Central memory CD8-positive, alpha-beta T cell (primary cell): Measurements from ENCODE around the gene MYL5.
A peak's percentile ranks its signal among the peaks of the same experiment; 100 is the strongest.

Experiments
- ATAC-seq: fragments of 150-1000 bp; cut with Tn5 transposase; replicated peaks from 2 replicates; pipeline ENCODE4 v1.10.0; 2022; ENCODE audit warnings: mild to moderate bottlenecking, moderate FRiP score, moderate number of reproducible peaks; ENCODE audit not compliant: poor library complexity, severe bottlenecking; ENCODE audit errors: extremely low read depth
- DNase-seq, 2 donors: peaks; one replicate each; pipeline ENCODE4 v3.0.0; 2021; ENCODE audit warnings: low spot score in 2 of 2
- H3K27ac Mint-ChIP-seq: one replicate; pipeline ENCODE4 v1.8.0; 2022; ENCODE audit warnings: low read depth, mild to moderate bottlenecking, moderate library complexity, mixed read lengths
- H3K27me3 Mint-ChIP-seq: one replicate; pipeline ENCODE4 v1.8.0; 2022; ENCODE audit warnings: mixed read lengths
- H3K36me3 Mint-ChIP-seq: one replicate; pipeline ENCODE4 v1.8.0; 2022; ENCODE audit warnings: mild to moderate bottlenecking, moderate library complexity, mixed read lengths; ENCODE audit not compliant: insufficient read depth
- H3K4me1 Mint-ChIP-seq: one replicate; pipeline ENCODE4 v1.8.0; 2022; ENCODE audit warnings: mixed read lengths
- H3K4me3 Mint-ChIP-seq: one replicate; pipeline ENCODE4 v1.8.0; 2022; ENCODE audit warnings: mild to moderate bottlenecking, moderate library complexity, mixed read lengths
- H3K9me3 Mint-ChIP-seq: one replicate; pipeline ENCODE4 v1.8.0; 2022; ENCODE audit warnings: mixed read lengths

Gene MYL5

DNA sequence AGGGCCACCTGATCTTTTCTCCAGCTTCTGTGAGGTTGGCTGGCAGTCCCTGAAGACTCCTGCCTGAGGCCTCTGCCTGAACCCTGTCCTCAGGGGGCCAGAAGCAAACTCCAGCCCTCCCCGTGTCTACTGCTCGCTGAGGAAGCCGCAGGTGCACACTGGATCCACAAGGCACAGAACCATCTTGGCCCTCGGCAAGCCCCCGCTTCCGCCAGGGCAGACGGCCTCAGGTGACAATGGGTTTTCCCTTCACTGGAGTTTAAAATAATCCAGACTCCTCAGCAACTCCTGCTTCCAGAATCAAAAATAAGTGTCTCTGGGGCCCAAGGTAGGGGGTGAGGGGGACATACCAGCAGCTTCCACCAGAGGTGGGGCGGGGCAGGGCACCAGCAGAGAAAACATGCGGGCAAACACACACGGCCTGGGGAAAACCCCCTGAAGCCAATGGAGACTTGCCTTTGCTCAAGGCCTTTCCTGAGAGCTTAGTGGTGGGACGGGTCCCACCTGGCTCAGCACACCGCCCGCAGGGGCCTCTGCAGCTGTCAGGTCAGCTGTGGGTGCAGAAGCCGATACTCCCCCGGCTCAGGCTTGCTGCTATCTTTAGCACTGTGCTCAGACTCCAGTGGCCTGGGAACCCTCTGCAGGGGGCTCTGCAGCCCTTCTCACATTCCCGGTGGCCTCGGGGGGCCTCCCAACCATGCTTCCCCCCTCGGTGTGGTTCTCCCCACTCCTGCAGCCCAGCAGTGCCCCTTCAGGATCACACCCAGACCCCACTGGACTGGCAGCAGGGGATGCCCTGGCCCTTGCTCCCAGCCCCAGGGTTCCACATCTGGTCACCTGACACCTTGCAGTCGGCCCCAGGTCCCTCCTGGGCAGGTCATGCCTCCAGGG lies 1.9 kb downstream of the MYL5 start:
- ATAC-seq (no peak), DNase-seq (no peak)
- Mint-ChIP-seq H3K4me3 (peak overlapping the region; percentile 85), H3K9me3 (no peaks in the 10 kb centered on the region), H3K27me3 (no peaks in the 10 kb centered on the region), H3K4me1 (peaks cover 7% of the 10 kb centered on the region), H3K27ac (no peak overlapping the region), H3K36me3 (peaks cover 22% of the 10 kb centered on the region)

DNA sequence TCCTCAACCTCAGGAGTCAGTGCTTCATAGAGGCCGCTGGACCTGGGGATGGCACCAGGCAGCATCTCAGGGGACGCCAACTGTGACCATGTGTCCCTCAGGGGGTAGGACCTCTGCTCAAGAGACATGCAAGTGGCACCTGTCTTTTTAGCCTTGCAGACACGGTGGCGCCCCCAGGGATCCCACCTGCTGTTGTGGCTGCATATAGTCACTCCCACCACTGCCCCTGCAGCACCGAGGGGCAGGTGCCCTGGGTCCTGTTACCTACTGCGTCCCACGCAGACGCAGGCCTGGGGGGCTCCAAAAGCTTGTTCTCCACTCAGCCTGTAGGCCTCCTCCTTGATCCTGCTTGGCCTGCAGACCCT lies 2.5 kb downstream of the MYL5 start:
- H3K4me3 Mint-ChIP-seq: peak overlapping the region; percentile 7
- peaks cover 22% of the 10 kb centered on the region for H3K36me3 Mint-ChIP-seq
- H3K27me3 Mint-ChIP-seq: no peaks in the 10 kb centered on the region
- no peaks in the 10 kb centered on the region for H3K9me3 Mint-ChIP-seq
- DNase-seq (no peak), ATAC-seq (no peak)
- peaks cover 7% of the 10 kb centered on the region for H3K4me1 Mint-ChIP-seq
- no peak overlapping the region for H3K27ac Mint-ChIP-seq

DNA sequence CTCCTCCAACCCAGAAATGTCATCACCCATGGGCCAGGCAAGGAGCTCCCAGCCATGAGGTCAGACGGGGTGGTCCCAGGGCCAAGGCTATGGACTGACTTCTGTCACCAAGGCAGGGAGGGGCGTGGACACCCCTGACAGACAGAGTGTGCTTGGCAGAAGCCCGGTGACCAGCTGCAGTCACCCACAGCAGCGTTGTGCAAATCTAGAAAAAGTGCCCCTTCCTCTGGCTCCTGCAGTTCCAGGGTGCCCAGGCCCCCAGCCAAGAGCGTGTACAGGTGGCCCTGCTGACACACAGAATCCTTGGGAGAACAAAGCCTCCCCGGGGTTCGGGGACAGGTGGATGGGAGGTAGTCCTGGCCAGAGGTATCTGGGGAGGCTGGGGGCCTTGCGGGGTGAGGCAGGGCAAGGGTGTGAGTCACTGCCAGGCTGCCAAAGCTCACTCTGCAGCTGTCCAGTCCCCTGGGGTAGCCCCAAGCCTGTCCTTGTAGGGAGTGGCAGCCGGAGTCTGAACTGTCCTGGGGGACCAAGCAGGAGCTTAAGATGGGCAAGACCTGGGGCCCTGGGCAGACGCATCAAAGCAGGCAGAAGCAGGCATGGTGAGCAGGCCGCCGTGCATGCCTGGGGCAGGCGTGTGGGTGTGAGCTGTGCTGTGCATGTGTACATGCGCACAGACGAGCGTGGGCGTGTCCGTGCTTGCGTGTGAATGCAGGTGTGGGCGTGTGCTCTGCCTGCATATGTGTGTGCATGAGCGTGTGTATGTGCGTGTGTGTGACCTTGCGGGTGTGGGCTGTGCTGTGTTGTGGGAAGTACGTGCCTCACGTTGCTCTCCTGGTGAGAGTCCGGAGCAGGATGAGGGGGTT lies 3.3 kb downstream of the MYL5 start:
- ATAC-seq: no peak
- H3K27ac Mint-ChIP-seq: peak overlapping the region; percentile 29
- peaks cover 7% of the 10 kb centered on the region for H3K4me1 Mint-ChIP-seq
- no peak for DNase-seq
- H3K9me3 Mint-ChIP-seq: no peaks in the 10 kb centered on the region
- H3K4me3 Mint-ChIP-seq: no peak overlapping the region
- peaks cover 16% of the 10 kb centered on the region for H3K36me3 Mint-ChIP-seq
- H3K27me3 Mint-ChIP-seq: no peaks in the 10 kb centered on the region

DNA sequence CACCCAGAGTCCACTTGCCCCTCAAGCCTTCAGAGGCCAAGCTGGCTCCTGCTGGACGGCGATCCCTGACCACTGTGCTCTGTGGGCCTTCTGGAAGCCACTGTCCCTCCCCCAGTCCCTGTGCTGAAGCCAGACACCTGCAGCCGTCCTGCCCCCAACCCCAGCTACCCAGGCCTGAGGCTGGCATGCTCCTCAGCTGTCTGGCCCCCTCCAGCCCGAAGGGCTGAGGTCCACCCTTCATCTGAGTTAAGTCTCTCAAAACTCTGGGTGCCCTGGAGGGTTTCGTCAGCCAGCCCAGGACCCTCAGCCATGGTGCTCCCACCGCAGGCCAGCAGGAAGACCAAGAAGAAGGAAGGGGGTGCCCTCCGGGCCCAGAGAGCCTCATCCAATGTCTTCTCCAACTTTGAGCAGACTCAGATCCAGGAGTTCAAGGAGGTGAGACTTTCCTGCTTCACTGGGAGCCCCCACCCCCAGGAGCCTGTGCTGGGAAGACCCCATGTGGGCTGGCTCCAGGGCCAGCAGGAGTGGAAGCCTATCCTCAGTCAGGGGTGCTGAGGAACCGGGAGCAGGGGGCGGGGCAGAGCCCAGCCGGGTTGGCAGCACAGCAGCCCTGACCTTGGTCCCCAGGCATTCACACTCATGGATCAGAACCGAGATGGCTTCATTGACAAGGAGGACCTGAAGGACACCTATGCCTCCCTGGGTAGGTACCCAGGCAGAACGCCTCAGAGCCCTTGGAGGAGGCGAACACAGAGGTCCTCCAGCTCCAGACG lies 4.2 kb downstream of the MYL5 start:
- H3K27ac Mint-ChIP-seq: no peak overlapping the region
- H3K4me3 Mint-ChIP-seq: no peak overlapping the region
- ATAC-seq (no peak), DNase-seq (no peak)
- H3K4me1 Mint-ChIP-seq: peaks cover under 1% of the 10 kb centered on the region
- no peaks in the 10 kb centered on the region for H3K9me3 Mint-ChIP-seq
- no peaks in the 10 kb centered on the region for H3K27me3 Mint-ChIP-seq
- peaks cover 10% of the 10 kb centered on the region for H3K36me3 Mint-ChIP-seq

DNA sequence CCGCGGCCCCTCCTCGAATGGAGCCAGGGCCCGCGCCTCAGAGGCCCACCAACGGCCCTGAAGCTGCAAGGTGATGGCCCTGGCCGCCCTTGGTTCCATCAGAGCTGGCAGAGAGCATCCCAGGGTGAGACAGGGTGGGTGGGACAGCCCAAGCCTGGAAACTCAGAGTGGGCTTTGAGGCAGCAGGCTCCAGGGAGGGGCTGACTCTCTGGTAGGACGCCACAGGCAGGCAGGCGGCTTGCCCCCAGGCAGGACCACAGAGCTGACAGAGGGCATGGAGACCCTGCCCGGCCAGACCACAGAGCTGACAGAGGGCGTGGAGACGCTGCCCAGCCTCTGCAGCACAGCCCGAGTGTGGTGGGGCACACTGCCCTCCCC lies 4.8 kb downstream of the MYL5 start:
- ATAC-seq: no peak
- H3K27ac Mint-ChIP-seq: no peak overlapping the region
- no peaks in the 10 kb centered on the region for H3K9me3 Mint-ChIP-seq
- no peaks in the 10 kb centered on the region for H3K27me3 Mint-ChIP-seq
- H3K36me3 Mint-ChIP-seq: peaks cover 9% of the 10 kb centered on the region
- H3K4me3 Mint-ChIP-seq: no peak overlapping the region
- no peaks in the 10 kb centered on the region for H3K4me1 Mint-ChIP-seq
- no peak for DNase-seq

DNA sequence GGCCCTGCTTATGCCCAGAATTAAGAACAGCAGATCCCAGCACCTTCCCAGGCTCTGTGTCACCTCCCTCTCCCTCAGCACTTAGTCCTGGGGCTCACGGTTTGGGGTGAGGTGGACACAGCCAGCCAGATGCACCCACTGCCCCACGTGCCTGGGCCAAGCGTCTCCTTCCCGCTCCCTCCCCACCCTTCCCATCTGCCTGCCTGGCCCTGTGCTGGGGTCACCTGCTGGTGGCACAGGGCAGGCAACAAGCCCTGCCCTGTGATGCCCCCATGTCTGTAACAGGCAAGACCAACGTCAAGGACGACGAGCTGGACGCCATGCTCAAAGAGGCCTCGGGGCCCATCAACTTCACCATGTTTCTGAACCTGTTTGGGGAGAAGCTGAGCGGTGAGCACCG lies 5.3 kb downstream of the MYL5 start:
- no peak overlapping the region for H3K27ac Mint-ChIP-seq
- no peak for ATAC-seq
- H3K27me3 Mint-ChIP-seq: no peaks in the 10 kb centered on the region
- no peaks in the 10 kb centered on the region for H3K4me1 Mint-ChIP-seq
- DNase-seq: no peak
- no peaks in the 10 kb centered on the region for H3K9me3 Mint-ChIP-seq
- H3K36me3 Mint-ChIP-seq: peaks cover 6% of the 10 kb centered on the region
- peak overlapping the region; percentile 57 for H3K4me3 Mint-ChIP-seq

DNA sequence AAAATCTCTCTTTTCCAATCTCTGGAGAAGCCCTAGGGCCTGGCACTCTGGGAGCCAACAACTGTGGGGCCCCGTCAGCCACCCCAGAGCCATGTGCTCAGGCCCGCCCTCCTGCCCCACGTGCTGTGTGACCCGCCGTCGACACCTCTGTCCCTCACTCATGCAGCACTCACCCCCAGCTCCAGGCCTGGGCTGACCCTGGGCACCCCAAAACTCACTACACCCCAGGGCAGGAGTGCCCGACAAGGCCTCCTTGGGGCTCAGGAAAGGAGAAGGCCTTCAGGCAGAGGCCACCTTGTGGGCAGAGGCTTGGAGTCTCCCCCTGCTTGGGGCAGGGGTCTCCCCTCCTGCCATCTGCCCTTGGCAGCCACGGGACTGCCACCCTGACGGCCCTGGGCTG lies 5.7 kb downstream of the MYL5 start:
- DNase-seq (no peak), ATAC-seq (no peak)
- no peaks in the 10 kb centered on the region for H3K9me3 Mint-ChIP-seq
- H3K4me3 Mint-ChIP-seq: peak overlapping the region; percentile 57
- H3K27ac Mint-ChIP-seq: peak overlapping the region; percentile 8
- H3K27me3 Mint-ChIP-seq: no peaks in the 10 kb centered on the region
- H3K4me1 Mint-ChIP-seq: no peaks in the 10 kb centered on the region
- H3K36me3 Mint-ChIP-seq: peaks cover 5% of the 10 kb centered on the region

DNA sequence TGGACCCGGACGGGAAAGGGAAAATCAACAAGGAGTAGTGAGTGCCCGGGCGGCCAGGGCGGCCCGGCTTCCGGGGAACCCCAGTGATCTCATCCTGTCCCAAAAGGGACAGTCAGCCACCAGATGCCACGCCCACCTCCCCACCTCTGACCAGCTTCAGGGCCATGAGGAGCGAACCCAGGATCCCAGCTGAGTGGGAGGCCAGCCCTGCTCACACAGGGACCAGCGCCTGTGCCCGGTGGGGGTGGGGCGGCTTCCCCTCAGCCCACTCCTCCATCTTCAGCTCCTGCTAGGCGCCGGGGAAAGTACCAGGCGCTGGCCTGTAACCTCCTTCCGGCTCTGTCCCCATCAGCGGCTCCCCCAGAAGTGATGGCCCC lies 6.2 kb downstream of the MYL5 start:
- Mint-ChIP-seq H3K27ac (peak overlapping the region; percentile 8), H3K36me3 (peaks cover 1% of the 10 kb centered on the region), H3K4me3 (peak overlapping the region; percentile 57), H3K9me3 (no peaks in the 10 kb centered on the region), H3K4me1 (no peaks in the 10 kb centered on the region), H3K27me3 (no peaks in the 10 kb centered on the region)
- no peak for DNase-seq
- peak; percentile 24 for ATAC-seq

DNA sequence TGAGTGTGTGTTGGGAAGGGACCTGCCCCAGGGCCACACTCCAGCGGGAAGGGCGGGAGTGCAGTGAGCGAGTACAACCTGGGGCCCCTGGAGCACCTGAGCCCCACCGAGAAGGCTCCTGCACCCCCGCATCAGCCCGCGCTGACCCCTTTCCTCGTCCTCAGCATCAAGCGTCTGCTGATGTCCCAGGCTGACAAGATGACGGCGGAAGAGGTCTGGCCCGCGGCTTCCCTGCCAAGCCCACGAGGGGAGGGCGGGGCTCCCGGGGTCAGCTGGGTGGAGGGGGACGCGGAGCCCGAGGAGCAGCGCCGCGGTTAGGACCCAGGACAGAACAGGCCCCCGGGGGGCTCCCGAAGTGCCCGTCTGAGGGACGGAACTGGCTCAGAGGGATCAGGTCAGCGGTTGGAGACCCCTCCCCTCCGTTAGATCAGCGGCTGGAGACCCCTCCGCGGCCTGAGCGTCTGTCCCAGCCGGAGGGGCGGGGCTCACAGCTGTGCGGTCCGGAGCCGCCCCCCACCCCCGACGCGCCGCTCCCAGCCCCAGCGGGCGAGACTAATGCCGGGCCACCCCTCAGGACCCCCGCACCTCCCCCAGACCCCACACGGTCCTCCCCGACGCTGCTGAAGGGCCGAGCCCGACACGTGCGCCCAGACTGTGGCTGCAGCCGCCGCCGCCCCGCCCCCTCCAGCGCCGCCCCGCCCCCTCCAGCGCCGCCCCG lies 6.7 kb downstream of the MYL5 start:
- H3K9me3 Mint-ChIP-seq: no peaks in the 10 kb centered on the region
- peaks cover 1% of the 10 kb centered on the region for H3K36me3 Mint-ChIP-seq
- ATAC-seq (peak; percentile 49), DNase-seq (peak in 1 of 2 donors; percentile 35)
- no peaks in the 10 kb centered on the region for H3K27me3 Mint-ChIP-seq
- no peaks in the 10 kb centered on the region for H3K4me1 Mint-ChIP-seq
- H3K27ac Mint-ChIP-seq: peak overlapping the region; percentile 8
- peak overlapping the region; percentile 57 for H3K4me3 Mint-ChIP-seq

DNA sequence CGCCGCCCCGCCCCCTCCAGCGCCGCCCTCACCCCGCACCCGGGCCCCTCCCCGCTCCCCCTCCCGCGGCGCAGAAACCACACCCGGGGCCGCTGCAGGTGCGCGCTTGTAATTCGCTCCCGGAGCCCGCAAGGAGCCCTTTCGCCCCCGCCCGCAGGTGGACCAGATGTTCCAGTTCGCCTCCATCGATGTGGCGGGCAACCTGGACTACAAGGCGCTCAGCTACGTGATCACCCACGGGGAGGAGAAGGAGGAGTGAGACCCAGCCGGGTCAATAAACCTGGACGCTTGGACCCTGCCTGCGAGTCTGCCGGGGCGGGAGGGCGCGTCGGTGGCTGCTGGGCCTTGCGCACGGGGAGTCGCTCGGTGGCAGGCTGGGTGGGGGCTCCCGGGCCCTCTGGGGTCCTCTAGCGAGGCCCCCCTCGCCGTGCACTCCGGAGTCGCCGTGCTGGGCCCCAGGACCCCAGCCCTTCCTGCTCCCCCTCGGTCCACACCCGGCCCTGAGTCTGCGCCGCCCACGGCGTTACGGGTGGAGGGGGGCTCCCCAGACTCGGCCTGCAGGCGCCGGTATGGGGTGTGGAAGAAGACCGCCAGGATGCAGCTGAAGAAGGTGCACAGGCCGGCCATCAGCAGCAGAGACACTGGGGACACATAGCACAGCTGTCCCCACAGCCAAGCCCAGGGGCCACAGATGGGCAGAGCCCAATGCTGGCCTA lies 7.6 kb downstream of the MYL5 start:
- Mint-ChIP-seq H3K27me3 (no peaks in the 10 kb centered on the region), H3K9me3 (no peaks in the 10 kb centered on the region), H3K4me3 (peak overlapping the region; percentile 57), H3K27ac (no peak overlapping the region), H3K36me3 (peaks cover 1% of the 10 kb centered on the region), H3K4me1 (no peaks in the 10 kb centered on the region)
- no peak for DNase-seq
- ATAC-seq: no peak

DNA sequence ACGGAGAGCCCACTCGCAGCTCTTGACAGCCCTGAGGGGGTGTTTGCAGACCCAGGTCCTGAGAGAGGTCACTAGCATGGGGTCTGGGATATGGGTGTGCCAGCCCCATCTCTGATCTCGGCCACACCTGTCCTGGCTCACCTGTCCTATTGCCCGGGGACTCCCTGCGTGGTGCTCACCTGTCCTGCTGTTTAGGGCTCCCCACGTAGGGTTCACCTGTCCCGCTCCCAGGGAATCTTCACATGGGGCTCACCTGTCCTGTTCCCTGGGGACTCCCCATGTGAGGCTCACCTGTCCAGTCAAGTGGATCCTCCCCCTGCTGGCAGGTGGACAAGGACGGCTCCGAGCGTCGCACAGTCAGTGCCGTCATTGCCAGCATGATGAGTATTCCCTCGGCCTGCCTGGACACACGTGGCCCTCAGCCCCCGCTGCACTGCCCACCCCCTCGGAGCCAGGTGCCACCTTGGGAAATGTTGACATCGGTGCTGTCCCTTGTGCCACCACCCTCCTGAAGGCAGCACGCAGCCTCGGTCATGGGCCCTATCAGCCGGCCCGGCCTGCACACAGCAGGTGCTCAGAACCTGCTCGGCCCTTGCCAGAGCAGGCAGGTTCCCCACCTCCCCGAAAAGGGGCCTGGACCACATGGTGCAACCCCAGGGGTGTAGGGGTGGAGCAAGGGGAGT lies 8.3 kb downstream of the MYL5 start:
- Mint-ChIP-seq H3K36me3 (peaks cover 1% of the 10 kb centered on the region), H3K27ac (no peak overlapping the region), H3K4me3 (peak overlapping the region; percentile 52), H3K27me3 (peaks cover 5% of the 10 kb centered on the region), H3K4me1 (no peaks in the 10 kb centered on the region), H3K9me3 (no peaks in the 10 kb centered on the region)
- DNase-seq (no peak), ATAC-seq (no peak)
